K562 treated with DMSO at 1 percent for 12 hours (cell line): ENCODE results near the gene USP17L13. TPM values are rescaled to one million over a fixed set of nuclear protein-coding genes. Genes with fewer than 3 reads are reported as not detected.

ENCODE experiments used
- total RNA-seq: library from RNA; unstranded; fragments of 300-600 nt; gene quantifications from 2 replicates; pipeline ENCODE4 v1.2.3, GENCODE V29; 2022; ENCODE audit not compliant: insufficient read depth

USP17L13 gene, protein sequence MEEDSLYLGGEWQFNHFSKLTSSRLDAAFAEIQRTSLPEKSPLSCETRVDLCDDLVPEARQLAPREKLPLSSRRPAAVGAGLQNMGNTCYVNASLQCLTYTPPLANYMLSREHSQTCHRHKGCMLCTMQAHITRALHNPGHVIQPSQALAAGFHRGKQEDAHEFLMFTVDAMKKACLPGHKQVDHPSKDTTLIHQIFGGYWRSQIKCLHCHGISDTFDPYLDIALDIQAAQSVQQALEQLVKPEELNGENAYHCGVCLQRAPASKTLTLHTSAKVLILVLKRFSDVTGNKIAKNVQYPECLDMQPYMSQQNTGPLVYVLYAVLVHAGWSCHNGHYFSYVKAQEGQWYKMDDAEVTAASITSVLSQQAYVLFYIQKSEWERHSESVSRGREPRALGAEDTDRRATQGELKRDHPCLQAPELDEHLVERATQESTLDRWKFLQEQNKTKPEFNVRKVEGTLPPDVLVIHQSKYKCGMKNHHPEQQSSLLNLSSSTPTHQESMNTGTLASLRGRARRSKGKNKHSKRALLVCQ
- not detected in 2 replicates for total RNA-seq

GRCh38 chr4:9224596-9224995 is at the start of gene USP17L13:
Gene USP17L13, plus strand, starts transcription at chr4:9224896. Its CDS starts 0 bp downstream, at chr4:9224896.

DNA sequence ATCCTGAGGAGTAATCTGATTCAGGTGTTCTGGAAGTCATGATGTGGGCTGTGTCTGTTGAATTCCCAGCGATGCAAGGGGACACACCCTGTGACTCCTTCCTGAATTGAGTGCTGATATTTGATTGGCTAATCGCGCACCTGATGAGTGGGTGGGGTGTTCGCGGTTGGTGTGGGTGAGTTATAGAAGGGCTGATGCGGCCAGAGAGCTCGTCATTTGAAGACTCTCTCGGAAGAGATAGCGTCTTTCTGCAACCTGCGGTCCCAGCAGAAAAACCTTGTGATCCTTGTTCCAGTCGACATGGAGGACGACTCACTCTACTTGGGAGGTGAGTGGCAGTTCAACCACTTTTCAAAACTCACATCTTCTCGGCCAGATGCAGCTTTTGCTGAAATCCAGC is 14.3 kb upstream of the USP17L13 start, which contains the start of gene USP17L10:
Gene USP17L10, plus strand, starts transcription at position 301 of the 400 bp plus-strand sequence. Its CDS starts 0 bp downstream, at position 301.

DNA sequence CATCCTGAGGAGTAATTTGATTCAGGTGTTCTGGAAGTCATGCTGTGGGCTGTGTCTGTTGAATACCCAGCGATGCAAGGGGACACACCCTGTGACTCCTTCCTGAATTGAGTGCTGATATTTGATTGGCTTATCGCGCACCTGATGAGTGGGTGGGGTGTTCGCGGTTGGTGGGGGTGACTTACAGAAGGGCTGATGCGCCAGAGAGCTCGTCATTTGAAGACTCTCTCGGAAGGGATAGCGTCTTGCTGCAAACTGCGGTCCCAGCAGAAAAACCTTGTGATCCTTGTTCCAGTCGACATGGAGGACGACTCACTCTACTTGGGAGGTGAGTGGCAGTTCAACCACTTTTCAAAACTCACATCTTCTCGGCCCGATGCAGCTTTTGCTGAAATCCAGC is 9.6 kb upstream of the USP17L13 start, which contains the start of gene USP17L11:
Gene USP17L11, plus strand, starts transcription at position 301 of the 400 bp plus-strand sequence. Its CDS starts 0 bp downstream, at position 301.

GRCh38 chr4:9219852-9220251 is 4.8 kb upstream of the USP17L13 start, which contains the start of gene USP17L12:
Gene USP17L12, plus strand, starts transcription at chr4:9220152. Its CDS starts 0 bp downstream, at chr4:9220152.

DNA sequence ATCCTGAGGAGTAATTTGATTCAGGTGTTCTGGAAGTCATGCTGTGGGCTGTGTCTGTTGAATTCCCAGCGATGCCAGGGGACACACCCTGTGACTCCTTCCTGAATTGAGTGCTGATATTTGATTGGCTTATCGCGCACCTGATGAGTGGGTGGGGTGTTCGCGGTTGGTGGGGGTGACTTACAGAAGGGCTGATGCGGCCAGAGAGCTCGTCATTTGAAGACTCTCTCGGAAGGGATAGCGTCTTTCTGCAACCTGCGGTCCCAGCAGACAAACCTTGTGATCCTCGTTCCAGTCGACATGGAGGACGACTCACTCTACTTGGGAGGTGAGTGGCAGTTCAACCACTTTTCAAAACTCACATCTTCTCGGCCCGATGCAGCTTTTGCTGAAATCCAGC is 9.4 kb downstream of the USP17L13 start, which contains the start of gene USP17L15:
Gene USP17L15, plus strand, starts transcription at position 301 of the 400 bp plus-strand sequence. Its CDS starts 0 bp downstream, at position 301.

GRCh38 chr4:9243579-9243978 is 18.9 kb downstream of the USP17L13 start, which contains the start of gene USP17L17:
Gene USP17L17, plus strand, starts transcription at chr4:9243879. Its CDS starts 0 bp downstream, at chr4:9243879.

GRCh38 chr4:9247953-9248680 is 23.4 kb downstream of the USP17L13 start, which contains the start of gene USP17L18:
Gene USP17L18, plus strand, starts transcription at chr4:9248630. Its CDS starts 0 bp downstream, at chr4:9248630.

DNA sequence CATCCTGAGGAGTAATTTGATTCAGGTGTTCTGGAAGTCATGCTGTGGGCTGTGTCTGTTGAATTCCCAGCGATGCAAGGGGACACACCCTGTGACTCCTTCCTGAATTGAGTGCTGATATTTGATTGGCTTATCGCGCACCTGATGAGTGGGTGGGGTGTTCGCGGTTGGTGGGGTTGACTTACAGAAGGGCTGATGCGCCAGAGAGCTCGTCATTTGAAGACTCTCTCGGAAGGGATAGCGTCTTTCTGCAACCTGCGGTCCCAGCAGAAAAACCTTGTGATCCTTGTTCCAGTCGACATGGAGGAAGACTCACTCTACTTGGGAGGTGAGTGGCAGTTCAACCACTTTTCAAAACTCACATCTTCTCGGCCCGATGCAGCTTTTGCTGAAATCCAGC is 28.4 kb downstream of the USP17L13 start, which contains the start of gene USP17L19:
Gene USP17L19, plus strand, starts transcription at position 301 of the 400 bp plus-strand sequence. Its CDS starts 0 bp downstream, at position 301.

GRCh38 chr4:9257824-9258223 is 33.1 kb downstream of the USP17L13 start, which contains the start of gene USP17L20:
Gene USP17L20, plus strand, starts transcription at chr4:9258124. Its CDS starts 0 bp downstream, at chr4:9258124.

DNA sequence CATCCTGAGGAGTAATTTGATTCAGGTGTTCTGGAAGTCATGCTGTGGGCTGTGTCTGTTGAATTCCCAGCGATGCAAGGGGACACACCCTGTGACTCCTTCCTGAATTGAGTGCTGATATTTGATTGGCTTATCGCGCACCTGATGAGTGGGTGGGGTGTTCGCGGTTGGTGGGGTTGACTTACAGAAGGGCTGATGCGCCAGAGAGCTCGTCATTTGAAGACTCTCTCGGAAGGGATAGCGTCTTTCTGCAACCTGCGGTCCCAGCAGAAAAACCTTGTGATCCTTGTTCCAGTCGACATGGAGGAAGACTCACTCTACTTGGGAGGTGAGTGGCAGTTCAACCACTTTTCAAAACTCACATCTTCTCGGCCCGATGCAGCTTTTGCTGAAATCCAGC is 37.9 kb downstream of the USP17L13 start, which contains the start of gene USP17L21:
Gene USP17L21, plus strand, starts transcription at position 301 of the 400 bp plus-strand sequence. Its CDS starts 0 bp downstream, at position 301.

DNA sequence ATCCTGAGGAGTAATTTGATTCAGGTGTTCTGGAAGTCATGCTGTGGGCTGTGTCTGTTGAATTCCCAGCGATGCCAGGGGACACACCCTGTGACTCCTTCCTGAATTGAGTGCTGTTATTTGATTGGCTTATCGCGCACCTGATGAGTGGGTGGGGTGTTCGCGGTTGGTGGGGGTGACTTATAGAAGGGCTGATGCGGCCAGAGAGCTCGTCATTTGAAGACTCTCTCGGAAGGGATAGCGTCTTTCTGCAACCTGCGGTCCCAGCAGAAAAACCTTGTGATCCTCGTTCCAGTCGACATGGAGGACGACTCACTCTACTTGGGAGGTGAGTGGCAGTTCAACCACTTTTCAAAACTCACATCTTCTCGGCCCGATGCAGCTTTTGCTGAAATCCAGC is 42.6 kb downstream of the USP17L13 start, which contains the start of gene USP17L22:
Gene USP17L22, plus strand, starts transcription at position 301 of the 400 bp plus-strand sequence. Its CDS starts 0 bp downstream, at position 301.

Other genes with a start within 250 kb of the USP17L13 start
- gene FAM90A26, start 54.5 kb upstream of the USP17L13 start, total RNA-seq = not detected in 2 replicates
- not detected in 2 replicates for gene USP17L10, start 14.2 kb upstream of the USP17L13 start, total RNA-seq
- not detected in 2 replicates for gene USP17L11, start 9.5 kb upstream of the USP17L13 start, total RNA-seq
- not detected in 2 replicates for gene USP17L12, start 4.7 kb upstream of the USP17L13 start, total RNA-seq
- gene USP17L15, start 9.5 kb downstream of the USP17L13 start, total RNA-seq = not detected in 2 replicates
- gene USP17L17, start 19.0 kb downstream of the USP17L13 start, total RNA-seq = not detected in 2 replicates
- not detected in 2 replicates for gene USP17L18, start 23.7 kb downstream of the USP17L13 start, total RNA-seq
- gene USP17L19, start 28.5 kb downstream of the USP17L13 start, total RNA-seq = not detected in 2 replicates
- not detected in 2 replicates for gene USP17L20, start 33.2 kb downstream of the USP17L13 start, total RNA-seq
- not detected in 2 replicates for gene USP17L21, start 38.0 kb downstream of the USP17L13 start, total RNA-seq
- not detected in 2 replicates for gene USP17L22, start 42.7 kb downstream of the USP17L13 start, total RNA-seq
- gene USP17L24, start 100.3 kb downstream of the USP17L13 start, total RNA-seq = not detected in 2 replicates
- gene USP17L25, start 105.0 kb downstream of the USP17L13 start, total RNA-seq = not detected in 2 replicates
- gene USP17L26, start 109.8 kb downstream of the USP17L13 start, total RNA-seq = not detected in 2 replicates
- not detected in 2 replicates for gene USP17L5, start 114.5 kb downstream of the USP17L13 start, total RNA-seq
- gene USP17L27, start 119.3 kb downstream of the USP17L13 start, total RNA-seq = not detected in 2 replicates
- gene USP17L28, start 124.0 kb downstream of the USP17L13 start, total RNA-seq = not detected in 2 replicates
- gene USP17L29, start 128.7 kb downstream of the USP17L13 start, total RNA-seq = not detected in 2 replicates
- gene USP17L30, start 138.2 kb downstream of the USP17L13 start, total RNA-seq = not detected in 2 replicates
- gene DEFB131A, start 219.5 kb downstream of the USP17L13 start, total RNA-seq = not detected in 2 replicates